Activated CD8-positive, alpha-beta memory T cell treated with anti-CD3 and anti-CD28 coated beads for 24 hours (primary cell): ENCODE data around the gene SFMBT2.
A peak's percentile ranks its signal among the peaks of the same experiment; 100 is the strongest.
"Not testable (repeated sequence)": the region's sequence is repeated elsewhere in the genome, so short reads cannot be mapped to it uniquely, and the experiment has no call there.

Experiments
- DNase-seq: peaks from one replicate; pipeline ENCODE4 v3.0.0-alpha.2; 2020

SFMBT2 gene

GRCh38 chr10:7400068-7400715, 10.6 kb downstream of the SFMBT2 start:
- DNase-seq = no peak

DNA sequence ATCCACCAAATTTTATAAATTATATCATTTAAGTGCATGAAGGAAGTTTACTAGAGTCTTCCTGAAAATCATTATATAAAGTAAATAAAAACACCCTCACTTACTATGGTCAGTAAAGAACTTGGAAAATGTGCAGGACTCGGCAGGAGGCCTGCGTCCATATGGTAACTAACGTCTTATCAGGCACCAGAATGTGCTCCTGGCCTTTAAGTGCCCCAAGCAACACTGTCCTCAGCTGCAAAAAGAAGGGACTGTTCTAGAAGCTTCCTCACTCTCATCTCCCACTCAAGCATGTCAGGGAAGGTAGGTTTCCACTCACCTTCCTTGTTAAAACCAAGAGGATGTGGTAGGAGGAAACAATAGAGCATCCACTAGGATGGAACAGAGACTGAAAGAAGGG, 11.3 kb downstream of the SFMBT2 start:
- DNase-seq = no peak

DNA sequence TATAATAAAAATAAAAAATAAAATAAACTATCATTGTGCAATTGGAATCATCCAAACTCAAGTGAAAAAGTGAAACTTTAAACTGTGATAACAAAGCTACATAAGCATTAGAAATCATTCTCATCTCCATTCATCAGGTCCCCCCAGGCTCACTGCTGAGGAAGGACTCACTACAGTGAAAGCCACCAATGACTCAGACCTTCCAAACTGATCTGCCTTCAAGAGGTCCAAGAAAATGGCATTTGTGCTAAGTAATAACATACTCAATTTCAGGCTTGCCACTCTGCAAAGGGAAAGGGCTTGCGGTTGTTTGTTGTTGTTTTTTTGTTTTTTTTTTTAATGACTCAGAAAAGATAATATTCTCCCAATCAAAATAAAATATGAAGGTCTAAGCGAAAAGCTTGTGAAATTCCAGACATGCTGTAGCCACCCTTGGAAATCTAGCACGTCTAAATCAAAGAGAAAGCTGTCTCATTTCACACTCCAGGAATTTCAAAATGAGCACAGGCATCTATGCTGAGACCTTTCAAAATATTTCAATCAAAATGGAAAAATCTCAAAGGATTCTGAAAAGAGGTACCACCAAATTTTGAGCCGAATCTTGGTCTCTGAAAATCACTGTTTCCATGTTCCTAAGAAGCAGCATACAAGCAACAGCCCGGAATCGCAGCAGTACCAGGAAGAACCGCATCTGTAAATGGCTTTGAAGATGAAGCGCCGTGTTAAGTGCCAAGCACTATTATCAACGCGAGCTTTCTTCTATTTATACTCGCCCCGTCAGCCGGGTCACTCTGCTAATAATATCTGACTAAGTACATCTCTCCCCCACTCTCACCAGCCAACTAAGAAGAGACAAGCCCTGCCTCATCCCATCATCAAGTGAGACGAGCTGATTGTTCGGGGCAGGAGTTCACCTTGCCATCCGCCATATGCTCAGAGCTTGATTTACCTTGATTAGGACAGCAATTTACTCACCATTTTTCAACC, 13.5 kb downstream of the SFMBT2 start:
- no peak for DNase-seq

DNA sequence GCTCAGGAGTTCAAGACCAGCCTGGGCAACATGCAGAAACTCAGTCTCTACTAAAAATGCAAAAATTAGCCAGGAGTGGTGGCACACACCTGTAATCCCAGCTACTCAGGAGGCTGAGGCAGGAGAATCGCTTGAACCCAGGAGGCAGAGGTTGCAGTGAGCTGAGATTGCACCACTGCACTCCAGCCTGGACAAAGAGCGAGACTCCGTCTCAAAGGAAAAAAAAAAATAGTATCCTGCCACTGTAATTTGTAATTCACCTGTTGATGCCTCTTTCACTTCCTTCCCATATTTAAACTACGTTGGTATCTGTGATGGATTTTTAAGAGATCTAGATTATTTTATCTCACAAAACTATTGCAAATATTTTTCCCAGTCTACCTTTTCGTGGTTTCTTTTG, 18.5 kb downstream of the SFMBT2 start:
- DNase-seq = not testable (repeated sequence)

GRCh38 chr10:7391748-7392147, 19.1 kb downstream of the SFMBT2 start:
- no peak for DNase-seq

DNA sequence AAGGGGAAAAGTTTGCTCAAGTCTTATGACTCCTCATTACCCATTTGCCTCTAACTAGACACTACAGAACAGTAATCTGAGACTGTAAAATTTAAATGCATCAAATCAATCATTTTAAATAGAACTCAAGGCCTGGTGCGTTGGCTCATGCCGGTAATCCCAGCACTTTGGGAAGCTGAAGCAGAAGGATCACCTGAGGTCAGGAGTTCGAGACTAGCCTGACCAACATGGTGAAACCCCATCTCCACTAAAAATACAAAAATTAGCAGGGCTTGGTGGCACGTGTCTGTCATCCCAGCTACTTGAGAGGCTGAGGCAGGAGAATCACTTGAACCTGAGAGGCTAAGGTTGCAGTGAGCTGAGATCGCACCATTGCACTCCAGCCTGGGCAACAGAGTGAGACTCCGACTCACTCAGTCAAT, 20.1 kb downstream of the SFMBT2 start:
- DNase-seq = not testable (repeated sequence)

- no peak for DNase-seq
These were observed 21.0 kb downstream of the SFMBT2 start for GRCh38 chr10:7389844-7390243.

GRCh38 chr10:7389346-7389745, 21.5 kb downstream of the SFMBT2 start:
- DNase-seq = no peak

DNA sequence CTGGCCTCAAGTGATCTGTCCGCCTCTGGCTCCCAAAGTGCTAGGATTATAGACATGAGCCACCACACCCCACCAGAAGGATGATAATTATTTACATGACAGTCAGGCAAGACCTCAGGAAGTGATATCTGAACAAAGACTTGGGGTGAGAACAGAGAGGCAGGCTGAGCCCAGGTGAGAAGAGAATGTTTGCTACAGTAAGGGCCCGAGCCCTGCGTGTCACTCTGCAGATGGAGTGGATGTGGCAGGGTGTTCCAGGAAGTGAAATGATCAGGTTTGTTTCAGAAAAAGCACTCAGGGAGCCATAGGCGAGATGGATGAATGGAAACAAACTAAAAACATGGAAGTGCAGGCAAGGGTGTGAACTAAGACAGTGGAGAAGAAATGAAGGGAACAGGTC, 22.2 kb downstream of the SFMBT2 start:
- peak; percentile 65 for DNase-seq

- not testable (repeated sequence) for DNase-seq
These were observed 22.7 kb downstream of the SFMBT2 start for GRCh38 chr10:7388149-7388548.

DNA sequence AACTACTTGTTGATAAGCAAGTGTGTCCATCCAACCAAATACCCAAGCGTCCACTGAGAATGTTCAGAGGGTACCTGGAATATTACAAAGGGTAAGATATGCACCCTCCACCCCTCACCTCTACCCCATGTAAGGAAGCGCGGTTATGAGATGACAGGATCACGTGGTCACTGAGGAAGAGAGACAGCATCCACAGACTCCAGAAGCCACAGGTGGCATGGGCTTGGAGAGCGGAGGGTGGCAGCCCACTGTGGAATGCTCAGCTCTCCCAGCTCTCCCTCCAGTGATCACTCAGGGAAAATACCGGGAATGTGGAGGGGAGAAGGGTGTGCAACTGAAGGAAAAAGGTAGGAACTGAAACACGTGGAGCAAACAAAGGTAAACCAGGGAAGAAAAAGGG, 25.7 kb downstream of the SFMBT2 start:
- no peak for DNase-seq

- DNase-seq = no peak
These were observed 27.4 kb downstream of the SFMBT2 start for GRCh38 chr10:7383442-7383841.

DNA sequence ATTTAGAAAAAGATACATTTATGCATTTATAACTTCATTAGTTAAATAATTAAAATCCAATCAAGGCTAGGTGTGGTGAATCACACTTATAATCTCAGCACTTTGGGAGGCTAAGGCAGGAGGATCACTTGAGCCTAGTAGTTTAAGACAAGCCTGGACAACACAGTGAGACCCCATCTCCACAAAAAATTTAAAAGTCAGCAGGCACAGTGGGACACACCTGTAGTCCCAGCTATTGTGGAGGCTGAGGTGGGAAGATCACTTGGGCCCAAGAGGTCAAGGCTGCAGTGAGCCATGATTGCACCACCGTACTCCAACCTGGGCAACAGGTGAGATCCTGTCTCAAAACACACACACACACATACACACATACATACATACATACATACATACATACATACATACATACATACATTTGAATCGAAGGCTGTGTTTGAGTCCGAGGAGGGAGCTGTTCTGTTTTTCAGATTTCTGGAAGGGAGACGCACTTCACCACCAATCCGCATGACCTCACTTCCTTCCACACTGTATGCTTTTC, 30.1 kb downstream of the SFMBT2 start:
- no peak for DNase-seq

GRCh38 chr10:7378602-7379403, 32.0 kb downstream of the SFMBT2 start:
- DNase-seq = peak; percentile 57

- peak; percentile 59 for DNase-seq
These were observed 33.1 kb downstream of the SFMBT2 start for GRCh38 chr10:7377614-7378248.

GRCh38 chr10:7374795-7375194, 36.0 kb downstream of the SFMBT2 start:
- peak; percentile 17 for DNase-seq

DNA sequence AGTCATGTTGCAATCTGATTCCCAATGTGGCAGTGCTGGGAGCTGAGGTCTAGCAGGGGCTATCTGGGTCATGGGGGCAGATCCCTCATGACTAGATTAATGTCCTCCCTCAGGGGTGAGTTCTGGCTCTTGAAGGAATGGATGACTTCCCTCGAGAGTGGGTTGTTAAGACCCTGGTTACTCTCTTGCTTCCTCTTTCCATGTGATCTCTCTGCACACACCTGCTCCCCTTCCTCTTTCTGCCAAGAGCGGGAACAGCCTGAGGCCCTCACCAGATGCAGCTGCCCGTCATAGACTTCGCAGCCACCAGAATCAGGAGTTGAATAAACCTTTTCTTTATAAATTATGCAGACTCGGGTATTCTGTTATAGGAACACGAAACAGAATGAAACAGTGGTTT, 37.8 kb downstream of the SFMBT2 start:
- DNase-seq = peak; percentile 33

GRCh38 chr10:7372504-7372903, 38.3 kb downstream of the SFMBT2 start:
- DNase-seq = no peak

DNA sequence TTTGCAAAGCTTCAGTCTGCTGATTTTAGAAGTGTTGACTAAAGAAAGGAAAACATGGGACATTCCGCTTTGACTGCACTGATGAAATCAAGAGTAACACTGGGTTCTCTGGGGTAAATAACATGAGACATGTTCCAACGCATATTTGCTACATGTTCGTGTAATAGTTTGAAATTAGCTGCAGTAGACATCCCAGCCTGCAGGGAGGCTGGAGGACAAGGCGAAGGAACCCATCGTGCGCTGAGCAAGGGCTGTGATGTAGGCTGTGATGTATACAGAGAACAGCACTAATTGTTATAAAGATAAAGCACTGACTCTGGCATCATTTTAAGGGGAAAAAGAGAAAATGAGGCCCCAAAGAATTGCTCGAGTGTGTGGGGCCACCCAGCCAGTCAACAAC, 40.3 kb downstream of the SFMBT2 start:
- DNase-seq = peak; percentile 17

DNA sequence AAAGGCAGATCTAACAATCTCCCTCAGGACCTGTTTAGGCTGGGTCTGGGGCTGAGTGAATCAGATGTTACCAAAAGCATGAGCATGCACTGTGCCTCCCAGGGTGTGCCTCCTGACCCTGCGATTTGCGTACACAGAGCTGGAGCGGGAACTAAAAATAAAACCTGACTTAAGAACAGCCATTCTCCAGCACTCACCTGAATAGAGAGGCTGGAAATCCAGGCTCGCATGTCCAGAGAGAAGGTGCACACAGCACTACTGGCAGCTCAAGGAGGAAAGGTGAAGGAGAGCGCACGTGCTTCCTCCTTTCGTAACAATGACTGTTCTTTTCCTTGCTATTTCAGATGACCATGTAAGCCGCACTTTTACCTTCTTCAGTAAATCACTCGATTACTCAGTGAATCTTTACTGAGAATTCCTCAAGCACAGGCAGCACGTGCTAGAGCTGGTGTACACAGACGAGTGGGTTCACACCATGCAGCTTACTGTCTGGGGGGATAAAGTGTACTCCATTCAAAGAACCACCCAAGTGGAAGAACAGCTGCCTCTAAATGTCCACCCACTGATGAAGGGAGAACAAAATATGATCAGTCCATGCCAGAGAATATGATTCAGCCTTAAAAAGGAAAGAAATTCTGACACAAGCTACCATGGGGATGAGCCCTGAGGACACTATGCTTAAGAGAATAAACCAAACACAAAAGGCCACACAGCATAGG, 45.6 kb downstream of the SFMBT2 start:
- no peak for DNase-seq

DNA sequence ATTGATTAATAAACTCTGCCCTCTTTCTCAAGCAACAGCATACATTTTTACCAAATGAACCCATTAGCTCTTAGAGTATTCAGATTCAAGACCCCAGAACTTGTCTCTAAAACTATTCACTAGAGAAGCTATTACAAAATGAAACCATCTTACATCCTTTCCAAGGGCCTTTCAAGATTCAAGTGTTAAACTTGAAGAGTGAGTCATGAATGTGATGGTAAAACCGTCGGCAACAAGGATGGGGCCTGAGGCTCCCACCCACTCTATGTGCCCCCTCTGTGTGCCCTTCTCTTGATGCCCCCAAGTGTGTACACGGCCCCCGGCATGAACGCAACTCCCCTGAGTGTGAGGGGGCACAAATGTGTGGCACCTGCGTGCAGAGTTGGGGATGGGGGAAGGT, 46.4 kb downstream of the SFMBT2 start:
- DNase-seq = no peak

DNA sequence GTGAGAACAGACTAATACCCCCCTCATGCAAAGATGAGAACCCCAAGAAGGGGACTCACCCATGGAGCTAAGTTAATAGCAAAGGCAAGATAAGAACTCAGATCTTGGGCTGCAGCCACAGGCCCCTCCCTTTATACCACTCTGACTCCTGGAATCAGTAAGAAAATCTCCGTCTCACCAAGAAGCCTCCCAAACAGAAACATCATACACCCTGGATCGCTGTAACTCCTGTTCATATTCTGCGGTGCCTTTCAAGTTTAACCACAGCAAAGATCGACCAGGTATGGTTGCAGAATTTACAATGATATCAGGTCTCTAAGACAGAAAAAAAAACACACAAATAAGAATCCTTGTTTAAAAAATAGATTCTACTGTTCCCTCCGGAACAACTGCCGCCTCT, 47.1 kb downstream of the SFMBT2 start:
- DNase-seq = no peak
